Endodermal cell (in vitro differentiated cells): ENCODE data around the gene KATNAL1. TPM values are rescaled to one million over a fixed set of nuclear protein-coding genes. Genes with fewer than 3 reads are reported as not detected.

ENCODE experiments used
- DNase-seq: peaks from one replicate; pipeline ENCODE4 v3.0.0-alpha.2; 2017
- H3K27ac ChIP-seq: 2 replicates; pipeline ENCODE4 v1.5.1; 2013; ENCODE audit warnings: mild to moderate bottlenecking, low read depth, low read length, moderate library complexity
- H3K27me3 ChIP-seq: 2 replicates; pipeline ENCODE4 v1.6.1; 2013; ENCODE audit warnings: mild to moderate bottlenecking, low read length, moderate library complexity; ENCODE audit not compliant: insufficient read depth, control insufficient read depth, poor library complexity, severe bottlenecking
- H3K36me3 ChIP-seq: 2 replicates; pipeline ENCODE4 v1.7.0; 2013; ENCODE audit warnings: mild to moderate bottlenecking, low read length, moderate library complexity; ENCODE audit not compliant: control insufficient read depth, insufficient read depth
- H3K4me1 ChIP-seq: one replicate; pipeline ENCODE4 v1.7.0; 2013; ENCODE audit warnings: low read length; ENCODE audit not compliant: control insufficient read depth, insufficient read depth
- H3K4me3 ChIP-seq: 2 replicates; pipeline ENCODE4 v1.5.1; 2013; ENCODE audit warnings: mild to moderate bottlenecking, low read length, moderate library complexity
- H3K9ac ChIP-seq: 2 replicates; pipeline ENCODE4 v1.6.1; 2013; ENCODE audit warnings: mild to moderate bottlenecking, low read length, moderate library complexity; ENCODE audit not compliant: poor library complexity, severe bottlenecking; ENCODE audit errors: extremely low read depth
- H3K9me3 ChIP-seq: 2 replicates; pipeline ENCODE4 v1.6.1; 2013; ENCODE audit warnings: mild to moderate bottlenecking, low read length, moderate library complexity; ENCODE audit not compliant: control insufficient read depth
- H3K27ac Mint-ChIP-seq: 2 replicates; pipeline ENCODE4 v1.8.0; 2020; ENCODE audit warnings: mixed read lengths
- H3K27me3 Mint-ChIP-seq: 2 replicates; pipeline ENCODE4 v1.8.0; 2021; ENCODE audit warnings: mild to moderate bottlenecking, mixed read lengths; ENCODE audit not compliant: insufficient read depth
- H3K36me3 Mint-ChIP-seq: 2 replicates; pipeline ENCODE4 v1.8.0; 2020; ENCODE audit warnings: low read depth, mixed read lengths
- H3K4me1 Mint-ChIP-seq: 2 replicates; pipeline ENCODE4 v1.8.0; 2020; ENCODE audit warnings: mixed read lengths
- H3K4me3 Mint-ChIP-seq: 2 replicates; pipeline ENCODE4 v1.8.0; 2020; ENCODE audit warnings: mild to moderate bottlenecking, moderate library complexity, mixed read lengths
- H3K9me3 Mint-ChIP-seq: 2 replicates; pipeline ENCODE4 v1.8.0; 2020; ENCODE audit warnings: mild to moderate bottlenecking, mixed read lengths
- CTCF ChIP-seq: fragments of 200-600 bp; sonication (generic); conservative IDR thresholded peaks from 2 replicates; pipeline ENCODE4 v1.5.0; 2021; ENCODE audit warnings: antibody characterized with exemption, mild to moderate bottlenecking
- WGBS, 2 experiments: methylation state at CpG; one replicate each; pipeline versions ENCODE4 v1.1.5 to v1.1.7; 2013; ENCODE audit warnings: missing lambda C conversion rate in 2 of 2, mixed read lengths in 1 of 2; ENCODE audit not compliant: insufficient coverage in 1 of 2, insufficient read length in 1 of 2; 5-methylcytosine and 5-hydroxymethylcytosine counted together
- total RNA-seq, 2 donors: library from RNA; stranded (reverse); fragmentation: NEBNext Ultra II Directional in 1 of 2; extraction: Animal tissue kit (Norgen Biotek cat#: 25700) in 1 of 2; gene quantifications; 2 replicates in 1 of 2; 3 replicates in 1 of 2; pipeline ENCODE4 v1.2.1, GENCODE V29; 2021

The KATNAL1 gene
- total RNA-seq, 2 donors from 2014 or later, result 20.3 to 32.2 TPM

DNA sequence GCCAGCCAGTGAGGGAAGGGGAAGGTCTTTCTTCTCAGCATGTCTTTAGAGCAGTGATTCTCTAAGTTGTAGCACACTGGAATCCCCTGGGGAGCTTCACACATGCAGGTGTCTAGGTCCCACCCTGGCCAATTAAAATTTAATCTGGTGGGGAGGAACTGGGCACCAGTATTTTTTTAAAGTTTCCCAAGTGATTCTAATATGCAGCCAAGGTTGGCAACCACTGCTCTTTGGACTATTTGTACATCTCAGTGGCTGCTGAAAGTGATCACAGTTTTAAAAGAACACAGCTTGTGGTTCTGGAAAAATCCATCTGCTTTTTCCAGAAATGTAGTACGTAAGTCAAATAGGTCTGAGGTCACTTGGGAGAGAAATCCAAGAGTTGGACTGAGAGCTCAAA is 10.7 kb upstream of the KATNAL1 start:
- Histone ChIP-seq H3K9me3 (no peaks in the 10 kb centered on the region), H3K4me1 (no peaks in the 10 kb centered on the region), H3K27ac (no peak overlapping the region), H3K9ac (no peak overlapping the region), H3K27me3 (no peaks in the 10 kb centered on the region), H3K4me3 (no peak overlapping the region), H3K36me3 (no peaks in the 10 kb centered on the region)
- no peak overlapping the region for H3K27ac Mint-ChIP-seq
- H3K9me3 Mint-ChIP-seq, result no peaks in the 10 kb centered on the region
- H3K27me3 Mint-ChIP-seq, result peaks cover 3% of the 10 kb centered on the region
- WGBS, 2 experiments, result 96% methylated on average over 1 of the region's 1 CpG; no CpG with 5 or more reads in 1 of the 2 experiments
- no peaks in the 10 kb centered on the region for H3K36me3 Mint-ChIP-seq
- no peak for TF ChIP-seq CTCF
- peaks cover 2% of the 10 kb centered on the region for H3K4me1 Mint-ChIP-seq
- no peak for DNase-seq
- no peak overlapping the region for H3K4me3 Mint-ChIP-seq

GRCh38 chr13:30314562-30314961 is 7.2 kb upstream of the KATNAL1 start:
- Histone ChIP-seq H3K9me3 (no peaks in the 10 kb centered on the region), H3K9ac (no peak overlapping the region), H3K4me3 (no peak overlapping the region), H3K27me3 (no peaks in the 10 kb centered on the region), H3K36me3 (no peaks in the 10 kb centered on the region), H3K4me1 (no peaks in the 10 kb centered on the region), H3K27ac (no peak overlapping the region)
- Mint-ChIP-seq H3K27ac (no peak overlapping the region), H3K27me3 (no peaks in the 10 kb centered on the region), H3K36me3 (no peaks in the 10 kb centered on the region), H3K9me3 (no peaks in the 10 kb centered on the region), H3K4me3 (no peak overlapping the region), H3K4me1 (peaks cover 2% of the 10 kb centered on the region)
- WGBS, 2 experiments, result 100% methylated on average over 2 of the region's 2 CpGs
- no peak for TF ChIP-seq CTCF
- DNase-seq, result no peak

GRCh38 chr13:30314069-30314468 is 6.7 kb upstream of the KATNAL1 start:
- H3K27me3 ChIP-seq, result no peaks in the 10 kb centered on the region
- Mint-ChIP-seq H3K27me3 (no peaks in the 10 kb centered on the region), H3K36me3 (no peaks in the 10 kb centered on the region), H3K9me3 (no peaks in the 10 kb centered on the region), H3K27ac (no peak overlapping the region), H3K4me1 (peaks cover 2% of the 10 kb centered on the region), H3K4me3 (no peak overlapping the region)
- TF ChIP-seq CTCF, result no peak
- H3K9me3 ChIP-seq, result no peaks in the 10 kb centered on the region
- DNase-seq, result no peak
- H3K9ac ChIP-seq, result no peak overlapping the region
- H3K4me1 ChIP-seq, result no peaks in the 10 kb centered on the region
- no peak overlapping the region for H3K27ac ChIP-seq
- no peak overlapping the region for H3K4me3 ChIP-seq
- no peaks in the 10 kb centered on the region for H3K36me3 ChIP-seq
- 92% methylated on average over 2 of the region's 2 CpGs; no CpG with 5 or more reads in 1 of the 2 experiments for WGBS, 2 experiments
